Activated gamma-delta T cell treated with Interleukin-2 at 50 U/mL for 16 hours (primary cell): Measurements from ENCODE around the gene CACNA2D4.

Source experiments
- DNase-seq: peaks from one replicate; pipeline ENCODE4 v3.0.0-alpha.2; 2020

Gene CACNA2D4

DNA sequence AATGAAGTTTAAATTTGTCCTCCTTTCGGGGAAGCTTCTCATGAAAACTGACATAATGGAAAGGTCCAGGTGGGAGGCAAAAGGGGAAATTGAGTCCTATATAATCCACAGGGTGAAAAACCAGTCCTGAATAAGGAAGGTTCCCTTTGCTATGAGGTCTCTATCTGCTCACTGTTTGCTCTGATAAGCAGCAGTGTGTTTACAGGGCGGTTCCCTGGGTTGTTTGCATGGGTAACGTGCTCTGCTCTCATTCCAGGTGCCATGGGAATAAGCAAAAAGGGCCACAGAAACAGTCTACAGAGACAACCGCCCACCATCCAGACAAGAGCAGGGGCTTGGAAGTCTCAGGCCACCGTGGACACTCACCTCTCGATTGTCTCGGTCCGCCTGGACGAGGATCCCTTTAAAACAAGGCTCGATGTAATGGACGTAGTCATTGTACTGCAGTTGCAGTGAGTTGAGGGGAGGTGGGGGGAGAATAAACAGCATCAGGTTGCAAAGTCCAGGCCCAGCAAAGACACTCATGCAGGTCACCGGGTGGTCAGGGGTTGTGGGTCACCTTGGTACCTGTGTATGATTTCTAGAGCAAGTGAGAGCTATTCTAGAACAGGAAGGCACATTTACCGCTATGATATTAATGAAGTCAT, 32.7 kb downstream of the CACNA2D4 start:
- no peak for DNase-seq

GRCh38 chr12:1885082-1885596, 33.3 kb downstream of the CACNA2D4 start:
- DNase-seq = no peak

GRCh38 chr12:1884651-1885050, 33.8 kb downstream of the CACNA2D4 start:
- DNase-seq = no peak

GRCh38 chr12:1883513-1883912, 34.9 kb downstream of the CACNA2D4 start:
- no peak for DNase-seq

DNA sequence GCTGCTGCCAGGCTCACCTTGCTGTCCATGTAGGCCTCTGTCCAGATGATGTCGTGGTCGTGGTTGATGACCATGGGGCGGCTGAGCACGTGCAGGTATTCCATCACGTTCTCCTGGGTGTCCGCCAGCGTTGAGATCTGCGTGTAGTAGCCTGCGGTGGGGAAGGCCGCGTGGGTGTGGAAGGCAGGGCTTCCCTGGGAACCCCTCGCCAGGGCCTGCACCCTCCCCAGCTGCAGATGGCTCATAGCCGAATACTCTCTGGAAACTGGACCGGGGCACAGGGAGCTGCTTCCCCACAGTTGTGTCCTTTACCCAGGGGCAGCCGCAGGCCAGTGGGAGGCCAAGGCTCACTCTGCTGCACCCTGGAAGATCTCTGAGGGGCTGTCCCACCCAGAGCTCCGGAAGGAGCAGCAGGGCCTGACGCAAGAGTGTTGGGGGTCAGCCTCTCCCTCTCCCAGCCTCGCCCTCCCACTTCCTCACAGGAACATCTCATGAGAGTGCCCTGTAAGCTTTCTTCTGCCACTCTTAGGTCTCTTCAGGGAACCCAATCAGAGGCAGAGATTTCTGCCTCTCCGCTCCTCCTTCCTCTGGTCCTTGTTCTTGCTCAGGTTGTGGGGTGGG, 35.5 kb downstream of the CACNA2D4 start:
- no peak for DNase-seq

- DNase-seq = no peak
These were observed 36.0 kb downstream of the CACNA2D4 start for GRCh38 chr12:1882405-1882804.

GRCh38 chr12:1881936-1882335, 36.5 kb downstream of the CACNA2D4 start:
- no peak for DNase-seq

DNA sequence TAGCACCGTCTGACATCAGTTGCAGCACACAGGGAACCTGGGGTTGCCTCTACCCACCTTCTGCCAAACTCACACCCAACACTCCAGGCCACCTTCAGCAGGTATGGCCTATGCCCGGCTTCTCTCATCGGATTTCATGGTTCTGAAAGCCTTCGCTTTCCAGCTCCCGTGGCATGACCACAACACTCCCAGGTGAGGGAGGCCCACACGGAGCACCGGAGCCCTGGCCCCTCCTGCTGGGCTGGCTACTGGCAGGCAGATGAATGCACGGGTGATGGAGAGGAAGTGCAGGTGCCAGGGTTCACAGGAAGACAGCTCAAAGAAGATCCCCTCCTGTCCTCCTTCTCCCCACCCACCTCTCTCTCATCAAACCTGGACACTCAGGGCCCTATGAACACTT, 37.2 kb downstream of the CACNA2D4 start:
- DNase-seq = no peak

DNA sequence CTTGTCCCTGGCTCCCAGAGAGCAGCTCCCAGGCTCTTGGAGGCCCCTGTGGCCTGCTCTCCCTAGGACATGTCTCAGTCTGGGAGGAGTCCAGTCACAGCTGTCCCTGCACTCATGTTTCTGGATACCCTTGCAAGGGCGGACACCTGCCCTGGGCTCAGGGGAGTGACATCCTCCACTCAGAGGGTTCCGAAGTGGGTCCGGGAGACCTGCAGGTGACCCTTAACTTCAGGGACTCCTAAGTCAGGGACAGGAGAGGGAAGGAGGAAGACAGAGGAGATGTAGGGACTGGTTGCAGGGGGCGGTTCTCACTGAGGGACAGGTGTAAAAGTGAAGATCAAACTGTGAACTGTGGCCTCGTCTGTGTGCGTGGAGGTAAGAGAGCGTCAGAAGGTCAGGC, 37.6 kb downstream of the CACNA2D4 start:
- DNase-seq = no peak

- DNase-seq = no peak
These were observed 38.2 kb downstream of the CACNA2D4 start for GRCh38 chr12:1880153-1880845.

GRCh38 chr12:1879633-1880032, 38.8 kb downstream of the CACNA2D4 start:
- no peak for DNase-seq

DNA sequence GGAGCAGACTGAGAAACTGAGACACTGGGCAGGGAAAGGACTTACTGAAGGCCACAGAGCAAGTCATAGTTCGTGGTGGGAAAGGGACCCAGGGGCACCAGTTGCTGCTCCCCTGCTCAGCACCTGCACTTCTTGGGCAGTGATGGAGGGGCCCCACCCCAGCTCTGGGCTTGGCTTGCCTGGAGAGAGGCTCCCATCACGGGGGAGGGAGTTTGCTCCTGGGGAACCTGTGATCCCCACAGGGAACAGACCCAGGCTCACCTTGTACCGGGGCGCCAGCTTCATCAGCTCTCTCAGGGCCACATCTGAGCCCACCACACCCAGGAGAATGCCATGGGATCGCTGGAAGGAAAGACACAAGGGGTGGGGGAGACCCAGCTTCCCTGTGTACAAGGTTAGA, 39.8 kb downstream of the CACNA2D4 start:
- DNase-seq = no peak

- DNase-seq = no peak
These were observed 40.2 kb downstream of the CACNA2D4 start for GRCh38 chr12:1878214-1878613.

GRCh38 chr12:1877169-1877878, 41.1 kb downstream of the CACNA2D4 start:
- DNase-seq = no peak

GRCh38 chr12:1876086-1876485, 42.4 kb downstream of the CACNA2D4 start:
- no peak for DNase-seq

GRCh38 chr12:1875608-1876007, 42.8 kb downstream of the CACNA2D4 start:
- no peak for DNase-seq

DNA sequence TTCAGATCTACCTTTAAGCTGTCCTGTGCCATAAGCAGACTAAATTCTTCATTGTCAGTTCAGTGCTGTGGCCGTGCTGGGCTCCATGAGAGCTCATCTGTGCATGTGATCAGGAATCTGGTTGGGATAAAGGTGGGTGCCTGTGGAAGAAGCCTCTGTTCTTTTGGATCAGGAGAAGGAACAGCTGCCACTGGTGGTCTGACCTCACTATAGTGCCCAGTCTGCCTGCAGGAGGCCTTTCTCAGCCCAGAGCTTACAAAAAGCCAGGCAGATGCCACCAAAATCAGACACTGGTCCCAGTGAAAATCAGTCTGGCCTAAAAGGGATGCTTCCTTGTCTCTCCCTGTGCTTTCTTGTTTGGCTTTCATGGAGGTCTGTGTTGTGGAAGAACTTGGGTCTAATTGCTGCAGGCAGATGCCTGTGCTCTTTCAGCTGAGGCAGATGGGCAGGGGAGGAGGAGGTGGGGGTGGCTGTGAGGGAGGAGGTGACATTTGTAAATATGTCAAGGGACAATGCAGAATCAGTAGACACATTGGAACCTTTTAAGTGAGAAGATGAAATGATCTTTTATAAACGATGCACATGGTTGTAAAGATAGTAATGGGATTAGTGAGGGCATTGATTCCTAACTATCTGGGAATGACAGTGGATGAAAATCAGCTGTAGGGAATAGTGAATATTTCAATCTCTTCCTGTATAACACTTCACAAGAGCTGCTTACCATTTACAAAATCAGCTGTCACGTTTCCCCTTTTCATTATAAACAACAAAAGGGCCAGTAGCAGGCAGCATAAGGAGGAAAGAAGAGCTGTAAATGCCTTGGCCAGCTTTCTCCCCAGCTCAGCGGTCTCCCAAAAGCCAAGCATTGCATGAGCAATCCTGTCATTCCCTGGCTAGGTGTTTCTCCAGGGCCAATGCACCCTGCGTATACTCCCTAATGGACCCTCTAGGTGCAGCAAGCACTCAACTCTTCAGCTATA, 44.6 kb downstream of the CACNA2D4 start:
- DNase-seq = no peak

DNA sequence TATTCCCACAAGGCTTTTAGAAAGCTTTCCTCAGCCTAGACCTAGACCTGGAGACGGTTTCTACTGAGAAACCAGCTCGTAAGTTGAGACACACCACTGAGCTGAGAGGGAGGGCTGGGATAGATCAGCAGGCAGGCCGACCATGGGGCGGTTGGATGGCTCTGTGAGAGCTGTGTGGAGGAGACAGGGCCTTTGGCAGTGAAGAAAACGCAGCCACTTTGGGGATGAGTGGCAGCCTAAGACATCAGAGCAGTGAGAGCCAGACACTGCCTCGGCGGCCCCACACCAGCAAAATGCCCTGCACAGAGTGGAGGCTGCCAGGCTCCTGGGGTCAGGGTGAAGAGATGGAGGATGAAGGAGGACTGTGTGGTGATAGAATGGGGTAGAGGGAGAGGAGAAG, 46.0 kb downstream of the CACNA2D4 start:
- DNase-seq = no peak

- DNase-seq = no peak
These were observed 46.5 kb downstream of the CACNA2D4 start for GRCh38 chr12:1872001-1872400.

DNA sequence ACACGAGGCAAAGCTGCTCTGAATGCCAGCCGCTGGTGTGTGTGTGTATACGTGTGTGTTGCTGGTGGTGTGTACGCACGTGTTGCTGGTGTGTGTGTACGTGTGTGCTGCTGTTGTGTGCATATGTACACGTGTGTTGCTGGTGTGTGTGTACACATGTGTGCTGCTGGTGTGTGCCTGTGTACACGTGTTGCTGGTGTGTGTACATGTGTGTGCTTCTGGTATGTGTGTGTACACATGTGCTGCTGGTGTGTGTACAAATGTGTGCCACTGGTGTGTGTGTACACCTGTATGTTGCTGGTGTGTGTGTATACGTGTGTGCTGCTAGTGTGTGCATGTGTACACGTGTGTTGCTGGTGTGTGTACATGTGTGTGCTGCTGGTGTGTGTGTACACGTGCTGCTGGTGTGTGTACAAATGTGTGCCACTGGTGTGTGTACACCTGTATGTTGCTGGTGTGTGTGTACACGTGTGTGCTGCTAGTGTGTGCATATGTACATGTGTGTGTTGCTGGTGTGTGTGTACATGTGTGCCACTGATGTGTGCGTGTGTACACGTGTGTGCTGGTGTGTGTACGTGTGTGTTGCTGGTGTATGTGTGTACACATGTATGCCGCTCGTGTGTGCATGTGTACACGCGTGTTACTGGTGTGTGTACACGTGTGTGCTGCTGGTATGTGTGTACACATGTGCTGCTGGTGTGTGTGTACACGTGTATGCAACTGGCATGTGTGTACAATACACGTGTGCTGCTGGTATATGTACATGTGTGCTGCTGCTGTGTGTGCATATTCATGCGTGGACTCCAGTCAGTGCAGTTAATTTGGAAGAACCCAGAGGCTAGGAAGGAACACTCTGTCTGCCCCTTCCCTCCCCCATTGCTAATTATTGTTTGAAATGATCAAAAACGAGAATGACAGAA, 47.2 kb downstream of the CACNA2D4 start:
- DNase-seq = no peak

DNA sequence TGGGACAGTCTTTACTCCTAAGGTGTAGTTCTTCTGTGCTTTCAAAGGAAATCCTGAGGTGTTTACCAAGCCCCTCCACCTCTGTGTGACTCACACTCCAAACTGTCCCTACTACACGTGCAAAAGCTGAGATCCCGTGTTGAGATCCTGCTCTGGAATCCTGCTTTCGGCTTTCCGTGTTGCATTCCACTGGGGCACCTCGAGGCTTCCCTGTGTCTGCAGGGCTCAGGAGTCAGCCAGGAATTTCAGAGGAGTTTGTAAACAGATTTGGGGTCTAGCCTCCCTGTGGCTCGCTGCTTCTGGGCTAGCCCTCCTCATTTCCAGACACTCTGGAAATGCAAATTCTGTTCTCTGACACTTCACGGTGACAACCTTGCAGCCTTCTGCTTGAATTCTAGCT, 48.4 kb downstream of the CACNA2D4 start:
- DNase-seq = no peak
